ENCODE data around the gene CD300LG.
"Not testable (repeated sequence)": the region's sequence is repeated elsewhere in the genome, so short reads cannot be mapped to it uniquely, and the experiment has no call there.

The CD300LG gene

DNA sequence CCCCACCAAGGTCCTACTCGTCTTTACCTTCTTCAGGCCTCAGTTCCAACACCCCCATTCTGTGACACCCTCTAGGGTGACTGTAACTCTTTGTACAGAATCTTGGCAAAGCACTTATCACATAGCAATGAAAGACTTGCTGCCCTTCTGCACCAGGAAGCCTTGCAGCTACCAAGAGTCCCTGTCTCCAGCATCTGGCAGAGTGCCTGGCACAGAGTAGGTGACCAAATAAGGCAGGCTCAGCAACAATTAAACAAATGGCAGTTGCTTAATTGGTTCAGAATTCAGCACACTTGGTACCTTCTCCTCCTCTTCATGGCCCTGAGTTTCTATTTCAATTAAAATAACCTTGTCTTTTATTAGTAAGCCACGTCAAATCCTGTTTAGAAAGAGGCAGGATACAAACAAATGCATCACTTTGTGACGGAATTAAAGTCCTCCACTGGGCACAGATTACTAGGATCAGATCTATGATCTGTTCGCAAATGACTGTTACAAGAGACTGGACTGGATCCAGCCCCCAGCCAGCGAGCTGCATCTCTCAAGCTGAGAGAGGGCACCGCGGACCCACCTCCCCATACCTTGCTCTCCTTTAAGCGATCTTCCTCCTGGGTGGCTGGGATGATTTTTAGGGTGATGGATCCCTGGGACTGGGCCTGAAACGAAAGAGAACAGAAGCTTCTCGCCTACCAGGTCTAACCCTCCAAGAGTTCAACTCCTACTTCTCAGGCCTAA, 23.5 kb upstream of the CD300LG start:
- no peak for DNase-seq (ENCODE audit: low read depth in 1 of 2, low spot score in 1 of 2)

GRCh38 chr17:43825567-43825966, 21.4 kb upstream of the CD300LG start:
- no peak for DNase-seq (ENCODE audit: low read depth in 1 of 2, low spot score in 1 of 2)

DNA sequence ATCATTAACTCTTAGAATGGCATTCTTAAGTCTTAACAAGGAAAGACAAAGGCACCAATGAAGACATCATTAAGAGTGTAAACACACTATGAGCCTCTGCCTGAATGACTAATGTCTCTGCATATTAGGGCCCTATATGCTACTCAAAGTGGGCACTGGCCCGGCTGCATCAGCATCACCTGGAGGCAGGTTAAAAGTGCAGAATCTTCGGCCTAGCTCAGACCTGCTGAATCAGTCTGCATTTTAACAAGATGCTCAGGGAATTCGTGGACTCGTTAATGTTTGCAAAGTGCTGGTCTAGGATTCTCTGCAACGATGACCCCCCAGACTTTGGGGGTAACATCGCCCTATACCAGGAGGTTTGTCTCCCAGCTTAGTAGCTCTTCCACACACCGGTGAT, 20.8 kb upstream of the CD300LG start:
- DNase-seq (ENCODE audit: low read depth in 1 of 2, low spot score in 1 of 2): no peak

GRCh38 chr17:43827596-43827995, 19.4 kb upstream of the CD300LG start:
- DNase-seq (ENCODE audit: low read depth in 1 of 2, low spot score in 1 of 2): no peak

DNA sequence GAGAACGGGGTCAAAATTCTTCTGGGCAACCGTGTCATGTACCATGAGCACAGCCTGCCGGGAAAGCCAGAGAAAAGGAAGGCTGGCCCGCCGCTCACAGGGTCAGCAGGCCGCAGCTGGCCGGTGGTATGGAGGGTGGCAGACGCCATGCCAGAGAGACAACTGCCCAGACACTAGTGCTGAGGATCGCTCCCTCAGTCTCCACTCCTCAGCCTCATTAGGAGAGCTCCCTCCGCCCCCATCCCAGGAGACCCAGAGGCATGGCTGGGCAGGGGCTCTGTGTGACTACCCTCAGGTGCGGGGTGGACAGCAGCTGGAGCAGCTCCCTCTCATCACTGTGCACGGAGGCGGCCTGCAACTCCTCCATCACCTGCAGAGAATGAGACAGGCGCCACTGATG, 17.2 kb upstream of the CD300LG start:
- no peak for DNase-seq (ENCODE audit: low read depth in 1 of 2, low spot score in 1 of 2)

DNA sequence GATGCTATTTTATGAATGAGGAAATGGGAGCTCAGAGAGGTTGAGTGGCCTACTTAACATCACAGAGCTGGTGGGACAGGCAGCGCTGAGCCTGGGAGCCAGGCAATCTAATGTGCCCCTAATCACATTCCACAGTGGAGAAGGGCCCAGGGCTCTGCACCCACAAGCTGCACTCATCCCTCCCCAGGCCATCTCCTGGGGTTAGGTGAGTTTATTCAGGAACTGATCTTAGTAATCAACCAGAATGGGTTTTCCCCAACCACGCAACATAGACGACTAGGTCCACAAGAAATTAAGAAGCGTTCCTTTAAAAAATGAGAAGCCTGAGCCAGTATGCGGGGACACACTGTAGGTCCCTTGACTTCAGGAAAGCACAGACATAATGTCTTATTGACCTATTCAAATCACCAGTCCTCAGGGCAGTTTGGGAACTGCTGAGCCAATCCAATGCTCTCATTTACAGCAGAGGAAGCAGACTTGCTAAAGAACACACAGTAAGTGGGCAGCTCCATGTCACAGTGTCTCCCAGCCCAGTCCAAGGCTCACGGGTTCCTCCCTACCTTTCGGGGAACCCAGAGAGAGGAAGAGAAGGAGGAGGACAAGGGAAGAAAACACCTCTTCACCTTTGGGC, 16.4 kb upstream of the CD300LG start:
- DNase-seq (ENCODE audit: low read depth in 1 of 2, low spot score in 1 of 2): no peak

- no peak for DNase-seq (ENCODE audit: low read depth in 1 of 2, low spot score in 1 of 2)
Observed at GRCh38 chr17:43831633-43832032, 15.3 kb upstream of the CD300LG start.

DNA sequence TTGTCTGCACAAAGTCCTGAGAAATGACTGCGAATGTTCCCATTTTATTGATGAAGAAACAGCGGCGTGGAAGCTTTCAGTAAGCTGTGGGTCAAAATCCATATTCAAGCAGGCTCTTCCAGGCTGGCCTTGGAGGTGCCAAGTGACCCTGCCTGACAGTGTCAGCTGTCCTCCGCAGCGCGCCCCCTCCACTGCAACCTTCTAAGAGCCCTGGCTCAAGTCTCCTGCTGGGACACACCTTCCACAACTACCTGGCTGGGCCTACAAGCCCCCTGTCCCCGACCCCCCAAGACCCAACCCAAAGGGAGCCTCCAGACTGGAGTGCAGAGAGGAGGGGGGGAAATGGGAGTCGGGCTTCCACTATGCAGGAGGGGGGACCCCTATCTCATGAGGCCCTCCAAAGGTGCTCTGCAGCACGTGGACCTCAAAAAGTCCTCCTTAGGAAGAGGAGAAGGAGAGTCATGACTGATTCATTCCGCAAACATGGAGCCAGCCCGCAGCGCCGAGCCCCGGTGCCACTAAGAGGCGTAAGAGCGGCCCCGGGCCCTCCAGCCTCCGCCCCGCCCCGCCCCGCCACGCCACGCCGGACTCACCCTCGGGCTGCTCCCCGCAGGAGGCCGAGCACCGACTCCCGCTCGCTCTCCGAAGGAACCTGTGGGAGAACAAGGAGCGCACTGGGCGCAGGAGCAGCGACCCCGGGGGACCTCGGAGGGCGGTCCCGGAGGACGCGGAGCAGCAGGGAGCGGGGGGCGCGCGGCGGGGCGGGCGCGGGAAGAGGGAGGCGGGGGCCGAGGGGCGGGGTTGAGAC, 14.6 kb upstream of the CD300LG start:
- no peak for DNase-seq (ENCODE audit: low read depth in 1 of 2, low spot score in 1 of 2)

DNA sequence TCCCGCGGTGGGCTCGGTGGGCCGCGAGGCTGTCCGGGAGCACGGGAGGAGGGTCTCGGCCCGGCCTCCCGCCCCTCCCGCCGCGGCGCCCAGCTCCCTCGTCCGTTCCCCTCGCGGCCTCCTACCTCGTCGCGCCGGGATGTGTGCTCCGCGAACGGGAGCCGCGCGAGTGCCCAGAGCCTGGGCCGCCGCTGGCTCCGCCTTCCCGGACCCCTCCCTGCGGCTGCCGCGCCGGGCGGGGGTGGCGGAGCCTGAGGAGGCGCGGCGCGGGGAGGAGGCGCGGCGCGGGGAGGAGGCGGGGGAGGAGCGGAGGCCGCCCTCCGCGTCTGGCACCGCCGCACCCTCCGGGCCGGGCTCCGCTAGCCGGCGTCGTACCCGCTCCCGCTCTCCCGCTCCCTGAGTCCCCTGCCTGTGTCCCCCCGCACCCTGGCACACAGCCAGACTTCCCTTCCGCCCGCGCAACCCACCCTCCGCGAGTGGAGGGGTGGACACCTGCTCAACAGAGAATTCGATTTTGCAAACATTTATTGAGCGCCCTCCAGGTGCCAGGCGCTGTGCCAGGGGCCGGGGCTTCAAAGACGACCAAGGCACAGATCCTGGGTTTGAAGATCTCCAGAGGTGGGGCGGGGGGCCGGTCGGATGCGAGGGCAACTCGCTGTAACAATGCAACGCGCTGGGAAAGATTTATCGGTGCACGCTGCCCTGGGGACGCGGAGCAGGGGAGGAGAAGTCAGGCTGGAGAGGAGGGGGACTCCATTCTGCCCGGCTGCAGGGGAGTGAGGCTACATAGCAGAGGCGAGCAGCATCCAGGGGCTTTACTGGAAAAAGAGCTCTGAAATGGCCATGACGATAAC, 13.8 kb upstream of the CD300LG start, which contains the start of gene MPP3:
Gene MPP3, minus strand, starts transcription at position 171 of the 854 bp plus-strand sequence. CDS start 1,240 bp downstream, outside the sequence.
- DNase-seq (ENCODE audit: low read depth in 1 of 2, low spot score in 1 of 2): peak; percentile 15 to 34

DNA sequence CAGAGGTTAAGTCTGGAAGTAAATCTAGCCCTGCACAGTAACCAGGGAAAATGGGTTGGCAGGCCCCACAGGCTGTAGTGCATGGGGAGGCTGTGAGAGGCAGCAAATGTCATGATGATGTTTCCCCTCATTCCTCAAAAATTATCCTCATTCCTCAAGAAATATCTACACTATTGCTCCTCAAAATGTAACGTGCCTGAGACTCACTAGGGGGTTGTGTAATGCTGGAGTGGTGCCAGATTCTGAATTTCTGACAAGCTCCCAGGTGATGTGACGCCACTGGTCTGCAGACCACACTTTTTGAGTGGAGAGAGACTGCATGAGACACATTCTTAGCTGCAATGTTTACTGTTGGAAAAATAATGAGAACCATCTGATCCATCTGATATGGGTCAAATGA, 12.9 kb upstream of the CD300LG start:
- no peak for DNase-seq (ENCODE audit: low read depth in 1 of 2, low spot score in 1 of 2)

DNA sequence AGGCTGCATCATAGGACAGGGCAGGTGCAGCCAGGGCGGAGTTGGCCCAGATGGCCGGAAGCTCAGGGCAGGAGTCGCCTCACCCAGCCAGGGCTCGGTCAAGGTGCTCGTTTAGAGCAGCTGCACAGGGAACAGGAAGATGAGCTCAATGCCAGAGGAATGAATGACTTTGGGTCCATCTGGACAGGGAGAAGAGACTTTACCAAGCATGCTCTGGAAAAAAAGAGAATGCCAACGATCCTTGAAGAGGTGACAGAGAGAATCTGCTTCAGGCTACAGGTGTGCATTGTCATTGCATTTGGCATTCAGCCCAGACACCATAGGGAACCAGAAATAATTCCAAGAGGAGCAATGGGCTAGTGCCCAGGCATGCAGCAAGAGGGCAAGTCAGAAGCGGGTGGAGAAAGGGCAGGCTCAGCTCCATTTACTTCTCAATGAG, 7.3 kb upstream of the CD300LG start:
- no peak for DNase-seq (ENCODE audit: low read depth in 1 of 2, low spot score in 1 of 2)

DNA sequence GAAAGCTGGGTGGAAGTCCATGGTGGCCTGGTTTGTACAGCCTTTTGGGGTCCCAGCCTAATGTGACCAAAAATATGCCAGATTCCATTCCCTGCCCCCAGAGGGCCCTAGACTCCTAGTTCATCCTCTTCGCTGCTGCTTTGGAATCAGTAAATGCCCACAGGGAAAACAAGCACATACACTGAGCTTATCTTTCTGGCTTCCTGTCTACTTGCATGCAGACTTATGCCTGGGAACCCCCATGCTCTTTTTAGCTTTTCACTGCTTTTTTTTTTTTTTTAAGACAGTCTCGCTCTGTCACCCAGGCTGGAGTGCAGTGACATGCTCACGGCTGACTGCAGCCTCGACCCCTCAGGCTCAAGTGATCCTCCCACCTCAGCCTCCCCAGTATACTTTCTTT, 6.2 kb upstream of the CD300LG start:
- DNase-seq (ENCODE audit: low read depth in 1 of 2, low spot score in 1 of 2): no peak

GRCh38 chr17:43841282-43841681, 5.7 kb upstream of the CD300LG start:
- no peak for DNase-seq (ENCODE audit: low read depth in 1 of 2, low spot score in 1 of 2)

- not testable (repeated sequence) for DNase-seq (ENCODE audit: low read depth in 1 of 2, low spot score in 1 of 2)
Observed at GRCh38 chr17:43842091-43842974, 4.6 kb upstream of the CD300LG start.

GRCh38 chr17:43842975-43843325, 4.0 kb upstream of the CD300LG start:
- no peak for DNase-seq (ENCODE audit: low read depth in 1 of 2, low spot score in 1 of 2)

DNA sequence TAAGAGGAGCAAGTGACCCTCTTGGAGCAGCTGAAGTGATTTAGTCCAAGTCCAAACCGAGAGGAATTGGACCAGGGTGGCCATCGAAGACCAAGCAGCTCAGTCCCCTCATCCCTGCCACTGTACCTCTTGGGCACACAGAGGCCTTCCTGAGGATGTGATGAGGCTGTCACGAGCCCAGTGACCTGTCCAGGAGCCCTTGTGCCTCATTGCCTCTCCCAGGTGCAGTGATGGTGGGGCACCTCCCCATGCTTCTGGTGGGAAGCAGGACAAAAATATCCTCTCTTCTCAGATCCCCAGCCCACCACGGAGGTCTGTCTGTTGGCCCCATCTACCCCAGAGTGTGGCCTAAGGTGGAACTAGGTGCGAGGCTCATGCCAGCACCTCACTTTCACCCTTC, 2.7 kb upstream of the CD300LG start:
- no peak for DNase-seq (ENCODE audit: low read depth in 1 of 2, low spot score in 1 of 2)

- no peak for DNase-seq (ENCODE audit: low read depth in 1 of 2, low spot score in 1 of 2)
Observed at GRCh38 chr17:43845766-43846165, 1.2 kb upstream of the CD300LG start.

GRCh38 chr17:43846221-43846712, 709 bp upstream of the CD300LG start:
- peak; percentile 63 to 70 for DNase-seq (ENCODE audit: low read depth in 1 of 2, low spot score in 1 of 2)

- DNase-seq (ENCODE audit: low read depth in 1 of 2, low spot score in 1 of 2): no peak
Observed at GRCh38 chr17:43848601-43849000, 1.6 kb downstream of the CD300LG start.

GRCh38 chr17:43849116-43849515, 2.1 kb downstream of the CD300LG start:
- no peak for DNase-seq (ENCODE audit: low read depth in 1 of 2, low spot score in 1 of 2)

Data from stimulated activated CD4-positive, alpha-beta T cell treated with anti-CD3 and anti-CD28 coated beads, Interleukin-15, amount 100 ng/mL, for 1 hour (primary cell).